GM21619 (cell line): ENCODE data around the gene FAM131A.

Source experiments
- ATAC-seq: cut with Tn5 transposase; IDR thresholded peaks from one replicate; pipeline ENCODE4 v1.9.1; 2021; ENCODE audit not compliant: unreplicated experiment

Gene FAM131A

GRCh38 chr3:184354754-184355153, 17.4 kb downstream of the FAM131A start:
- ATAC-seq: no peak

GRCh38 chr3:184355261-184356040, 18.1 kb downstream of the FAM131A start:
- no peak for ATAC-seq

GRCh38 chr3:184357248-184358123, 20.1 kb downstream of the FAM131A start:
- ATAC-seq: no peak

- ATAC-seq: no peak
These were observed 20.8 kb downstream of the FAM131A start for GRCh38 chr3:184358124-184358767.

- ATAC-seq: no peak
These were observed 21.5 kb downstream of the FAM131A start for GRCh38 chr3:184358921-184359350.

- ATAC-seq: no peak
These were observed 22.2 kb downstream of the FAM131A start for GRCh38 chr3:184359610-184360009.

- ATAC-seq: no peak
These were observed 22.9 kb downstream of the FAM131A start for GRCh38 chr3:184360070-184360928.

GRCh38 chr3:184360929-184361531, 23.6 kb downstream of the FAM131A start:
- peak; percentile 2 for ATAC-seq

GRCh38 chr3:184361532-184361931, 24.1 kb downstream of the FAM131A start, which contains the start of the genes CLCN2 and POLR2H:
CLCN2 (minus strand) TSS chr3:184361605; CDS start chr3:184361479, 126 bp downstream.
POLR2H (plus strand) TSS chr3:184361710; CDS start chr3:184363493, 1,783 bp downstream.
- peak; percentile 44 for ATAC-seq

- peak; percentile 4 for ATAC-seq
These were observed 24.7 kb downstream of the FAM131A start for GRCh38 chr3:184361932-184362667.

- peak; percentile 79 for ATAC-seq
These were observed 25.5 kb downstream of the FAM131A start for GRCh38 chr3:184362668-184363546.

- ATAC-seq: no peak
These were observed 29.4 kb downstream of the FAM131A start for GRCh38 chr3:184366619-184367289.

GRCh38 chr3:184368116-184368515, 30.7 kb downstream of the FAM131A start:
- ATAC-seq: no peak

- ATAC-seq: no peak
These were observed 31.3 kb downstream of the FAM131A start for GRCh38 chr3:184368586-184369183.

GRCh38 chr3:184371570-184372018, 34.2 kb downstream of the FAM131A start:
- ATAC-seq: peak; percentile 66

- ATAC-seq: no peak
These were observed 35.0 kb downstream of the FAM131A start for GRCh38 chr3:184372296-184372821.

- ATAC-seq: no peak
These were observed 35.5 kb downstream of the FAM131A start for GRCh38 chr3:184372911-184373310.
